Limb (tissue), 2 donors: ENCODE measurements around the gene NR2C1.
"Not testable (repeated sequence)": the region's sequence is repeated elsewhere in the genome, so short reads cannot be mapped to it uniquely, and the experiment has no call there.

Experiments
- DNase-seq, 2 donors: peaks; one replicate each; pipeline ENCODE4 v3.0.0-alpha.2; 2016; ENCODE audit errors: extremely low spot score in 2 of 2

The NR2C1 gene

GRCh38 chr12:95003213-95003920, 70.1 kb downstream of the NR2C1 start, which contains the start of gene NDUFA12:
Gene NDUFA12, minus strand, starts transcription at chr12:95003697. Its CDS starts 17 bp downstream, at chr12:95003680.
- peak; percentile 96 to 98 for DNase-seq

- no peak for DNase-seq
Measured at GRCh38 chr12:95002754-95003153, 70.7 kb downstream of the NR2C1 start.

- no peak for DNase-seq
Measured at GRCh38 chr12:94998326-94998725, 75.1 kb downstream of the NR2C1 start.

- DNase-seq: no peak
Measured at GRCh38 chr12:94997726-94998125, 75.7 kb downstream of the NR2C1 start.

- DNase-seq: no peak
Measured at GRCh38 chr12:94997061-94997460, 76.4 kb downstream of the NR2C1 start.

GRCh38 chr12:94994312-94994711, 79.1 kb downstream of the NR2C1 start:
- DNase-seq: no peak

GRCh38 chr12:94993855-94994254, 79.6 kb downstream of the NR2C1 start:
- DNase-seq: not testable (repeated sequence)

GRCh38 chr12:94990222-94990621, 83.2 kb downstream of the NR2C1 start:
- no peak for DNase-seq

- DNase-seq: no peak
Measured at GRCh38 chr12:94988471-94988870, 84.9 kb downstream of the NR2C1 start.

GRCh38 chr12:94987801-94988200, 85.6 kb downstream of the NR2C1 start:
- no peak for DNase-seq

GRCh38 chr12:94987076-94987669, 86.2 kb downstream of the NR2C1 start:
- DNase-seq: no peak

- not testable (repeated sequence) for DNase-seq
Measured at GRCh38 chr12:94985099-94985498, 88.3 kb downstream of the NR2C1 start.

GRCh38 chr12:94983321-94983720, 90.1 kb downstream of the NR2C1 start:
- DNase-seq: no peak

GRCh38 chr12:94982456-94982855, 91.0 kb downstream of the NR2C1 start:
- DNase-seq: no peak

- peak in 1 of 2 donors; percentile 36 for DNase-seq
Measured at GRCh38 chr12:94980577-94980976, 92.8 kb downstream of the NR2C1 start.

- DNase-seq: no peak
Measured at GRCh38 chr12:94979941-94980340, 93.5 kb downstream of the NR2C1 start.

- no peak for DNase-seq
Measured at GRCh38 chr12:94977766-94978468, 95.5 kb downstream of the NR2C1 start.

- no peak for DNase-seq
Measured at GRCh38 chr12:94973221-94973620, 100.2 kb downstream of the NR2C1 start.

- DNase-seq: no peak
Measured at GRCh38 chr12:94972795-94973194, 100.6 kb downstream of the NR2C1 start.

GRCh38 chr12:94971923-94972322, 101.5 kb downstream of the NR2C1 start:
- no peak for DNase-seq

GRCh38 chr12:94970560-94970959, 102.9 kb downstream of the NR2C1 start:
- no peak for DNase-seq
